Superior temporal gyrus (tissue), 1 donor: ENCODE measurements around the gene ZNF592.
"Not testable (repeated sequence)": the region's sequence is repeated elsewhere in the genome, so short reads cannot be mapped to it uniquely, and the experiment has no call there.

Experiments
- DNase-seq: peaks from one replicate; pipeline ENCODE4 v3.0.0-alpha.2; 2016; ENCODE audit errors: extremely low spot score

ZNF592 gene

GRCh38 chr15:84749111-84749991 lies 959 bp downstream of the ZNF592 start:
- no peak for DNase-seq

GRCh38 chr15:84750583-84751092 lies 2.2 kb downstream of the ZNF592 start:
- no peak for DNase-seq

DNA sequence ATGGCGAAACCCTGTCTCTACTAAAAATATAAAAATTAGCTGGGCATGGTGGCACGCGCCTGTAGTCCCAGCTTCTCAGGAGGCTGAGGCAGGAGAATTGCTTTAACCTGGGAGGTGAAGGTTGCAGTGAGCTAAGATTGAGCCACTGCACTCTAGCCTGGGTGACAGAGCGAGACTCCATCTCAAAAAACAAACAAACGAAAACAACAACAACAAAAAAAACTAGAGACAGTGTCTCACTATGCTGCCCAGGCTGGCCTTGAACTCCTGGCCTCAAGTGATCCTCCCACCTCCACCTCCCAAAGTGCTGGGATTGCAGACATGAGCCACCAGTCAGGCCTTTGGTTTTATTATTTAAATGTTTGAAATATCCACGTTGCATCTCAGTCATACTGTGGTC lies 3.3 kb downstream of the ZNF592 start:
- DNase-seq = not testable (repeated sequence)

- DNase-seq = no peak
Measured at GRCh38 chr15:84752195-84752594, 3.8 kb downstream of the ZNF592 start.

- no peak for DNase-seq
Measured at GRCh38 chr15:84752700-84753099, 4.3 kb downstream of the ZNF592 start.

DNA sequence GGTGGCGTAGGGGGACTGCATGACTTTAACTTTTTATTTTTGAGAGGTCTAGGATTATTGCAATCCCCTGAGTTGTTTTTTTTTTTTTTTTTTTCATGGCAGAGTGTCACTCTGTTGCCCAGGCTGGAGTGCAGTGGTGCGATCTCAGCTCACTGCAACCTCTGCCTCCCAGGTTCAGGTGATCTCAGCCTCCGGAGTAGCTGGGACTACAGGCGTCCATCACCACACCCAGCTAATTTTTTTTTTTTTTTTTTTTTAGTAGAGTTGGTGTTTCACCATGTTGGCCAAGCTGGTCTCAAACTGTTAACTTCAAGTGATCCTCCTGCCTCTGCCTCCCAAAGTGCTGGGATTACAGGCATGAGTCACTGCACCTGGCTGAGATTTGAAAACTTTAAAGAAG lies 6.5 kb downstream of the ZNF592 start:
- not testable (repeated sequence) for DNase-seq

DNA sequence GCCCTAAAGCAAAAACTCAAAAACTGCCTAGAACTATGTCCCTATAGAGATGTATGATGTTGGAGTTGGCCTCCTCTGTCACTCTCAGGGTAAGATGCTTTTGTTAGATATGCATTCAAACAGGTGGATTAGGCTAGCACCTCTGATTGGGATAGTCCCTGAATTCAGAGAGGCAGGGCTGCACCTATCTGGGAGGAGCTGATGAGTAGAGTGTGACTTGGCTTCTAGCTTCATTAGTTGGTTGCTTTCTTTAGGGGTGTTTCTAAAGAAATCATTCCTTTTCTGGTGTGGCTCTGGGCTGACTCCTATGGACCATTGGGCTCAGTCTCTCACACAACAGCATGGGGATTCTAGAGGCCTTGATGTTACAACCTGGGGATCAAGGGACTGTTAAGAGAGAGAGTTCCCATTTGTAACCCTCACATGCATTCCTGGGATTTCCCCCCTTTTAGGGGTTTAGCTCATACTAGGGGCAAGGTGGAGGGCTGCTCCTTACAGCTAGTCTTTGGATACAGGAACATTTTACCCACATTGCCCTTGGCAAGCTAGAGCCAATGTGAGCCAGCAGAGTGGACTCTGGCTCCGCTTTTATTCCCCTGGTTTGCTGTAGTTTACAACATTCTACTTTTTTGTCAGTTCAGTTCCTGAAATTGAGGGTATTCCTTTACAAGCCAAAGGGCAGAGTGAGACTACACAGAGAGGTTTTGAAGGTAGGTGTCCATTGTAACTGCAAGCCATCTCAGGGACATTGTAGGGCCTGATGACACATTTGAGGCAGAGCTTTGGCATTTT lies 7.5 kb downstream of the ZNF592 start:
- DNase-seq = no peak

GRCh38 chr15:84759018-84759417 lies 10.6 kb downstream of the ZNF592 start:
- DNase-seq = no peak

- no peak for DNase-seq
Measured at GRCh38 chr15:84760219-84760618, 11.8 kb downstream of the ZNF592 start.

DNA sequence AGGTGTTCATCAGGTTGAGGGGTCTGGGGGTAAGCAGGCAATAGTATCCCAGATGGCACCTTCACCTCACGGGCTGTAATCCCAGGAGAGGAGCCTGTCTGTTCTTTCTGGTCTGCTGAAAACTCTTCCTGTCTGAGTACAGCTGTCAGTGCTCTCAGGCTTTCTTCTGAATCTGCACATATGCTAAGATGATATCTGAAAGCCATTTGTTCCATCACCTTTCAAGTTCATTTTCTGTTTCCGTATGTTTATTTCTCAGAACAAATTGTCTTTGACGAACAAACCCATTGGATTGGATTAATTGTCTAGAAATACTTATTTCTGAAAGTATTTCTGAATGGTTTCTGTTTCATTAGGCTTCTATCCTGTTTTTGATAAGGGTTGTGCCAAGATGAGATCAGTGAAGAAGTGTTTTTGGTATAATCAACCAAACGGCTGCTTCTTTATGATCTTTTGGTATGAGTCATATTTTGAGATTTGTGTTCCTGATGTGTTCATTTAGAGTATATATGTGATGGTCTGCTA lies 13.3 kb downstream of the ZNF592 start:
- no peak for DNase-seq

GRCh38 chr15:84762840-84763572 lies 14.6 kb downstream of the ZNF592 start:
- no peak for DNase-seq

- DNase-seq = no peak
Measured at GRCh38 chr15:84764585-84764984, 16.2 kb downstream of the ZNF592 start.

DNA sequence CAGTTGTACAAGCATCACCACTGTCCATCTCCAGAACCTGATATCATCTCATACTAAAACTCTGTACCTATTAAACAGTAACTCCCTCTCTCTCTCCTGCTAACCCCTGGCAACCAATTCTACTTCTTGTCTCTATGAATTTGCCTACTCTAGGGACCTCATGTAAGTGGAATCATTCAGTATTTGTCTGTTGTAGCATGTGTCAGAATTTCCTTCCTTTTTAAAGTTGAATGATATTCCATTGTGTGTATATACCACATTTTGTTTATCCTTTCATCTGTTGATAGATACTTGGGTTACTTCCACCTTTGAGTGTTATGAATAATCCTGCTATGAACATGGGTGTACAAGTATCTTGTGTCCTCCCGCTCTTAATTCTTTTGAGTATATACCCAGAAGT lies 16.6 kb downstream of the ZNF592 start:
- DNase-seq = no peak

DNA sequence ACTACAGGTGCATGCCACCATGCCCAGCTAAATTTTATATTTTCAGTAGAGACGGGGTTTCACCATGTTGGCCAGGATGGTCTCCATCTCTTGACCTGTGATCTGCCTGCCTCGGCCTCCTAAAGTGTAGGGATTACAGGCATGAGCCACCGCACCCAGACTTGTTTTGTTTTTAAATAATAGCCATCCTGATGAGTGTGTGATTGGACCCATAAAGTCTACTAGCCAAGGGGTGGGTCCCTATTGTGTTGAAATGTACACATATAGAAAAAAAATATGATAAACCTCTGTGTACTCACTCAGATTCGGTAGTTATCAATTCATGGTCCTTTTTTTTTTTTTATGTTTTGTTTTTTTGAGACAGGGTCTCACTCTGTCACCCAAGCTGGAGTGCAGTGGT lies 17.3 kb downstream of the ZNF592 start:
- no peak for DNase-seq

DNA sequence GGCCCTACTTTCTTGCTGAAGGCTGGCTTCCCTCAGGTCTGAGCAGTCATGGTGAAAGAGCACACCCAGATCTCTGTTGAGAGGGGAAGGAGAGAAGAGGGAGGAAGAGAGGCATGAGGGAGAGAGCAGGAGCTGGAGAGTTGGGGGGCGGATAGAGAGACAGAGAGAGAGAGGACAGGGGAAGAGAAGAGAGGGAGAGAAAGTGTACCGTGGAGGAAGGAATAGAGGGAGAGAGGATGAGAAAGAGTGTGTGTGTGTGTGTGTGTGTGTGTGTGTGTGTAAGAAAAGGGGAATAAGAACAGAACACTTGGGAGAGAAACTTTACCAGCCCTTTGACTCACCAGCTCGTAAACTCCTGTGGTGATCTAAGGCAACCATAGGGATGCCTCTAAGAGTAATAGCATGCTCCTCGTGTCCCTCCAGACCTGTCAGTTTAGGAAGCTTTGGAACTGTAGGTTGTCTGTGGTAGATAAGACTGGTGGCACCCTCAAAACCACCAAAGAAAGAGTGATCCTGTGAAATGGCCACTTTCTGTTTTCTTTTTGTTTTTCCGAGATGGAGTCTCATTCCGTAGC lies 18.2 kb downstream of the ZNF592 start:
- no peak for DNase-seq

DNA sequence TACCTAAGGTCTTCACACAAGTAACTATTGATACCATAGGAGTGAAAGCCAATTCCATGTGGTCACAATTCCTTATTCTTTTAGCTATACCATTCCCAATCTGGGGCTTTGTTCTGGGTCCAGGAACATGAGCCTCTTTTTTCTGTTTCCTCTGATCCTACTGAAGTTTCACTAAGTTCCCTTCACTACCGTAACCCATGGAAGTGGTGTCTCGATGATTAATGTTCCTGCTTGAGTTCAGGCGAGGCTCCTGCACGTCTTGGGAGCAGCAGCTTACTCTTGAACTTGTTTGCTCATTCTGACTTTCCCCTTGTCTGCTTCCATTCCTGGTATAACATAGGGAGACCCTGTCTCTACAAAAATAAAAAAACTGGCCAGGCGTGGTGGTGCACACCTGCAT lies 23.6 kb downstream of the ZNF592 start:
- DNase-seq = no peak

- DNase-seq = no peak
Measured at GRCh38 chr15:84772467-84772866, 24.1 kb downstream of the ZNF592 start.

DNA sequence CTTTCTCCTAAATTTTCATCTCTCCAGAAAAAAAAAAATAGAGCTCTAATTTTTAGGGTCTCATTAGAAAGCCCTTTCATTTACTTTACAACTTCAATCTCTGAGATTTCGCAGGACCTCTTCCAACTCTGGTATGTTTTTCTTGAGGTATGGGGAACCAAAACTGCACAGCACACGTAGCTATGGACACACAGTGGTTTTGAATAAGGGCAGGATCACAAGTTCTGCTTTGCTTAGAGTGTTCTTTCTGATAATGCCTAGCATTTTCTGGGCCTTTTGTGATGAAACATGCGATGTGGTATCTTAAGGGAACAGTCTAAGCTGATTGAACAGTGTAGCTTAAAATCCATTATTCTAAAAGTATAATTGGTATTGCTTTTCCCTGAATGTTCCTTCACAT lies 25.3 kb downstream of the ZNF592 start:
- DNase-seq = no peak

DNA sequence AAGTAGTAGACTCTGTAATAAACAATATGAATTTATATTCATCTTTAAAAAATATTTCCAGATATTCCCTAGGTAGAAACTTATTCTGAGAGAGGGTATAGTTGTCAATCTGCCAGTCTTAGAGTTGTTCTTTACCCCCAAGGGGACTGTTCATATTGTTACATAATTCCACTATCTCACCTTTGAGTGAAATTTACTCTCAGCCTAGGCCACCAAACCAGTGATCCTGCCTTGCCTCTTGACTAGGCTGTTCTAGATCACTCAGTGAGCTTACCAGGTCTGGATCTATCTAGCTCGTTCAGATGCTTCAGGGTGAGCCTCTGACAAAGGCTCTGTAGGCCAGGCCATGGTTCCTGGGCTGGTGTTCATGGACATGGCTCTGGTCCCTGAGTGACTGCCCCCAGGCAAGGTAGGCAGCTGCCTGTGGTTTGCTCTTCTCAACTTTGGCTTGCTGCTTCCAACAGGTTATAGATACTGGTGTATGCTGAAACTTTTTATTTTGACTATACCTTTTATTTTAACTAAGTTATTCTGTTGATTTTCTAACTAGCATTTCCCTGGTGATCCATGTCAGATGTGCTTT lies 27.6 kb downstream of the ZNF592 start:
- DNase-seq = no peak

GRCh38 chr15:84778194-84778593 lies 29.8 kb downstream of the ZNF592 start:
- no peak for DNase-seq

DNA sequence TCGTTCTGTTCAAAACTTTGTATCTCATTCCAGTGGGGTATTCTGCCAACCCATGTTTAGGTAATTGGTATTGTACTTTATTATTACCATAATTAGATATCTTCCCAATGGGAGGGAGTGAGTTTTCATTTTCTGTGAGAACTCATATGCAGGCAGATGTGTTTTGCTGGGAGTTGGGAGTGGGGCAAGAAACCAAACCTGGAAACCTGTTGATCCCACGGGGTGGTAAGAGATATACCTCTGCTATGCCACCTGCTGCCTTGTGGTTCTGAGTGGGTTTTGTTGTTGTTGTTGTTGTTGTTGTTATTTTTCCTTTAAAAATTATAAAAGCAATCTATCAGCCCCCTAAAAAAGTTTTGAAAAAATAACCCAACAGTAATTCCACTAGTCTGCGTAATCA lies 32.1 kb downstream of the ZNF592 start:
- no peak for DNase-seq
